Ishikawa (cell line): ENCODE measurements around the gene TTC32.

ENCODE experiments used
- CREB1 ChIP-seq: IDR thresholded peaks from 2 replicates; pipeline ENCODE4 v1.6.1; 2012; ENCODE audit warnings: low read depth
- EP300 ChIP-seq: IDR thresholded peaks from 2 replicates; pipeline ENCODE4 v1.6.1; 2012; ENCODE audit warnings: borderline replicate concordance
- MAX ChIP-seq: IDR thresholded peaks from 2 replicates; pipeline ENCODE4 v1.6.1; 2012
- RAD21 ChIP-seq: IDR thresholded peaks from 2 replicates; pipeline ENCODE4 v1.6.1; 2012; ENCODE audit warnings: low read depth
- REST ChIP-seq: IDR thresholded peaks from 2 replicates; pipeline ENCODE4 v1.6.1; 2012; ENCODE audit warnings: low read depth, mild to moderate bottlenecking
- TAF1 ChIP-seq: IDR thresholded peaks from 2 replicates; pipeline ENCODE4 v1.6.1; 2012; ENCODE audit warnings: low read depth, mild to moderate bottlenecking
- TEAD4 ChIP-seq: IDR thresholded peaks from 2 replicates; pipeline ENCODE4 v1.6.1; 2012
- USF1 ChIP-seq: IDR thresholded peaks from 2 replicates; pipeline ENCODE4 v1.6.1; 2012
- YY1 ChIP-seq: IDR thresholded peaks from 2 replicates; pipeline ENCODE4 v1.6.1; 2012; ENCODE audit warnings: low read depth

- TF ChIP-seq EP300 (no peak), RAD21 (no peak), YY1 (no peak), REST (no peak), TEAD4 (no peak), CREB1 (no peak), MAX (no peak), USF1 (no peak), TAF1 (no peak)
Observed at GRCh38 chr2:19887510-19887909, 14.3 kb downstream of the TTC32 start.
